ENCODE measurements around the gene CCDC60.
"Not testable (repeated sequence)": the region's sequence is repeated elsewhere in the genome, so short reads cannot be mapped to it uniquely, and the experiment has no call there.

Gene CCDC60

GRCh38 chr12:119328111-119328510, 6.4 kb upstream of the CCDC60 start:
- peak; percentile 13 for TF ChIP-seq CTCF (conservative IDR thresholded peaks at IDR 0.05; ENCODE audit: low read depth, low read length)
- H3K4me3 ChIP-seq (ENCODE audit: low read length): no peak overlapping the region
- no peak for DNase-seq (ENCODE audit: low read depth)

DNA sequence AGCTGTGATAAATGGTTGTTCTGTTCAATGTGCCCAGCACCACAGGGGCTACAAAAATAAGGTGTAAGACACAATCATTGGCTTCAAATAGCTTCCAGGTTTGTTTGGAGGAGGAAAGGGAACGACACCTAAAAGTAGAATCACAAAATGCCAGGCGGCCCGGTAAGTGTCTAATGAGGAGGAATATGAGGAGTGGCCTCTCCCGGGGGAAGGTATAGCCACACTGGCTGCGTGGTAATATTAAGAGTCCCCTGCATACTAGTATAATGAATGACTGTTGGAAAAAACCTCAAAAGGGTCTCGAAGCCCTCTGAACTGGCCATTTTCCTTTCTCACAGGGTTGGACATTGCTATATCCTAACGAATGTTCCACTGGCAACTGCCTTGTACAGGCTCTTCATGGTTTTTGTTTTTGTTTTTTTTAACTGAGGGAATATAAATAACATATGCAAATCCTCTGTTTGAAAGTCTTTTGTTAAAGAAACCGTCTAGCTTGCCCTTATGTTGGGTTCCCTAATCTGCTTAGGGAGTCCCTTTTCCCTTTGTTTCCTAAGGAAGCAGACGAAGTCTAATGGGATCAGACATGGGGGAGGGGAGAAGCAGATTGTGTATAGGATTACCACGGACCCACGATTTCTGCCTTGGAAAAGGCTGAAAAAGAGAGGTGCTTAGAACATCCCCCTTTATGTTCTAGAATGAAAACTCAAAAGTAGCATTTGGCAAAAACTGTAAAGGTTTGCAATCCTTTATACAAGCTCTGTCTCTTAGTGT, 4.2 kb downstream of the CCDC60 start:
- no peak overlapping the region for H3K4me3 ChIP-seq (ENCODE audit: low read length)
- TF ChIP-seq CTCF (conservative IDR thresholded peaks at IDR 0.05; ENCODE audit: low read depth, low read length): no peak
- no peak for DNase-seq (ENCODE audit: low read depth)

GRCh38 chr12:119340578-119340977, 6.0 kb downstream of the CCDC60 start:
- no peak for TF ChIP-seq CTCF (conservative IDR thresholded peaks at IDR 0.05; ENCODE audit: low read depth, low read length)
- DNase-seq (ENCODE audit: low read depth): no peak
- H3K4me3 ChIP-seq (ENCODE audit: low read length): no peak overlapping the region

DNA sequence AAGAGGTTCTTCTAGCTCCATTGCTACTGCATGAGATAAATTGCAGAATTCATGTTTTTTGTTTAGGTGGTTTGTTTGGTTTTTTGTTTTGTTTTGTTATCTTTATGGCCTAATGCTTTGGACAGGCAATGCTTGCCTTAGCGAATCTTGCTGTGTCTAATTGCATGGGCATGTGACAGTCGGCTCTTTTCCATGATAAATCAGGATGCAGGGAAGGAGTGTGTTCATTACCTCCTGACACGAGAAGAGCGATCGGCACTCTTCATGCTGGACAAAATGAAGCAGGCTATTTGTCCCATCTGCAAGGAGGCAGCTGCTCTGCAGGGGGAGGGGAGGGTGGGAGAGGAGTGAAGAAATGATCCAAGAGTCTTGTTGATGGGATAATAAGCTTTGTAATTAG, 6.5 kb downstream of the CCDC60 start:
- no peak for TF ChIP-seq CTCF (conservative IDR thresholded peaks at IDR 0.05; ENCODE audit: low read depth, low read length)
- H3K4me3 ChIP-seq (ENCODE audit: low read length): no peak overlapping the region
- no peak for DNase-seq (ENCODE audit: low read depth)

GRCh38 chr12:119341988-119342387, 7.5 kb downstream of the CCDC60 start:
- DNase-seq (ENCODE audit: low read depth): no peak
- no peak for TF ChIP-seq CTCF (conservative IDR thresholded peaks at IDR 0.05; ENCODE audit: low read depth, low read length)
- no peak overlapping the region for H3K4me3 ChIP-seq (ENCODE audit: low read length)

- no peak for TF ChIP-seq CTCF (conservative IDR thresholded peaks at IDR 0.05; ENCODE audit: low read depth, low read length)
- no peak for DNase-seq (ENCODE audit: low read depth)
- no peak overlapping the region for H3K4me3 ChIP-seq (ENCODE audit: low read length)
Observed at GRCh38 chr12:119343130-119343529, 8.6 kb downstream of the CCDC60 start.

GRCh38 chr12:119354172-119354571, 19.6 kb downstream of the CCDC60 start:
- no peak overlapping the region for H3K4me3 ChIP-seq (ENCODE audit: low read length)
- no peak for TF ChIP-seq CTCF (conservative IDR thresholded peaks at IDR 0.05; ENCODE audit: low read depth, low read length)
- DNase-seq (ENCODE audit: low read depth): no peak

GRCh38 chr12:119360366-119360765, 25.8 kb downstream of the CCDC60 start:
- not testable (repeated sequence) for DNase-seq (ENCODE audit: low read depth)

More at GRCh38 chr12:119360366-119360765, 25.8 kb downstream of the CCDC60 start:
- H3K4me3 ChIP-seq (ENCODE audit: low read length): not testable (repeated sequence)
